PC-9 (cell line): ENCODE results near the gene PLA2G2E.

ENCODE experiments used
- EZH2 ChIP-seq: fragments of 200-600 bp; sonication (generic); IDR thresholded peaks from 2 replicates; pipeline ENCODE4 v1.8.0; 2017; ENCODE audit warnings: antibody characterized with exemption, low read depth
- TF ChIP-seq, protein P1 (sequence below): fragments of 200-600 bp; sonication (generic); conservative IDR thresholded peaks from 2 replicates; pipeline ENCODE4 v1.6.1; 2017; ENCODE audit warnings: mixed run types, antibody characterized with exemption, mild to moderate bottlenecking, moderate library complexity

DNA sequence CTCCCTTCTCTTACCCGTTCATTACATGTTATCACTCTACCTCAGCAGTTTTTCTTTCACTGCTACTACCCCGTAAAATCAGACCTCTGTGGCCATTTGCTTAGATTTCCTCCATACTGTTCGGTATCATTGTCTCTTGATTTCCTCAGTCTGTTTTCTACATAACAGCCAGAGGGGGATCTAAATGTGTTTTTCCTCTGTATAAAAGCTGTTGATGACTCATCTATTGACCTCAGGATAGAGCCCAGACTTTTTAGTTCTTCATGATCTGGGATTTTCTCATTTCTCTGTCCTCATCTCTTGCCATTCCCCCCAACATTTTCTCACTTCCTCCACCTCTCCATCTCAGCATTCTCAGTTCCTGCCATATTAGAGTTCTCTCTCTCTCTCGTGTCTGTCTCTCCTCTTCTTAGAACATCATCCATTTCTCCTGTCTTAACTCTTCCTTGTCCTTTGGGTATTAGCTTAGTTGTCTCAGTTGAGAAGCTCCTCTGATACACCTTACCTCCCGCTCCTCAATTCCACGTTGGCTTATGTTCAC is 30.7 kb downstream of the PLA2G2E start:
- TF ChIP-seq, protein P1, sequence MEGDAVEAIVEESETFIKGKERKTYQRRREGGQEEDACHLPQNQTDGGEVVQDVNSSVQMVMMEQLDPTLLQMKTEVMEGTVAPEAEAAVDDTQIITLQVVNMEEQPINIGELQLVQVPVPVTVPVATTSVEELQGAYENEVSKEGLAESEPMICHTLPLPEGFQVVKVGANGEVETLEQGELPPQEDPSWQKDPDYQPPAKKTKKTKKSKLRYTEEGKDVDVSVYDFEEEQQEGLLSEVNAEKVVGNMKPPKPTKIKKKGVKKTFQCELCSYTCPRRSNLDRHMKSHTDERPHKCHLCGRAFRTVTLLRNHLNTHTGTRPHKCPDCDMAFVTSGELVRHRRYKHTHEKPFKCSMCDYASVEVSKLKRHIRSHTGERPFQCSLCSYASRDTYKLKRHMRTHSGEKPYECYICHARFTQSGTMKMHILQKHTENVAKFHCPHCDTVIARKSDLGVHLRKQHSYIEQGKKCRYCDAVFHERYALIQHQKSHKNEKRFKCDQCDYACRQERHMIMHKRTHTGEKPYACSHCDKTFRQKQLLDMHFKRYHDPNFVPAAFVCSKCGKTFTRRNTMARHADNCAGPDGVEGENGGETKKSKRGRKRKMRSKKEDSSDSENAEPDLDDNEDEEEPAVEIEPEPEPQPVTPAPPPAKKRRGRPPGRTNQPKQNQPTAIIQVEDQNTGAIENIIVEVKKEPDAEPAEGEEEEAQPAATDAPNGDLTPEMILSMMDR: no peak
- TF ChIP-seq EZH2: no peak
